Left lung (tissue), 10 donors: ENCODE measurements around the gene AUTS2. TPM values are rescaled to one million over a fixed set of nuclear protein-coding genes. Genes with fewer than 3 reads are reported as not detected.
"Not testable (repeated sequence)": the region's sequence is repeated elsewhere in the genome, so short reads cannot be mapped to it uniquely, and the experiment has no call there.

Experiments used
- ATAC-seq: fragments of 200-7000 bp; cut with Tn5 transposase; one replicate; pipeline ENCODE4 v1.9.1; 2020; ENCODE audit warnings: moderate library complexity
- DNase-seq, 4 donors: peaks; one replicate each; pipeline ENCODE4 v3.0.0-alpha.2; 2013 to 2020
- H3K27ac ChIP-seq, 2 donors: fragments of 200-600 bp; sonication (generic) in 1 of 2; one replicate each; pipeline versions ENCODE4 v1.5.0 to v1.8.0; 2020 to 2021
- H3K27me3 ChIP-seq, 2 donors: fragments of 200-600 bp; sonication (generic) in 1 of 2; one replicate each; pipeline versions ENCODE4 v1.5.0 to v1.8.0; 2020 to 2021
- H3K36me3 ChIP-seq, 2 donors: fragments of 200-600 bp; sonication (generic) in 1 of 2; one replicate each; pipeline versions ENCODE4 v1.5.0 to v1.8.0; 2020 to 2021
- H3K4me1 ChIP-seq, 2 donors: fragments of 200-600 bp; one replicate each; pipeline ENCODE4 v1.8.0; 2021
- H3K4me3 ChIP-seq, 2 donors: fragments of 200-600 bp; sonication (generic) in 1 of 2; one replicate each; pipeline versions ENCODE4 v1.5.0 to v1.8.0; 2020 to 2021; ENCODE audit warnings: mild to moderate bottlenecking in 1 of 2
- H3K9me3 ChIP-seq, 2 donors: fragments of 200-600 bp; sonication (generic) in 1 of 2; one replicate each; pipeline versions ENCODE4 v1.5.0 to v1.8.0; 2020 to 2021
- CTCF ChIP-seq, 2 donors: fragments of 200-600 bp; sonication (generic) in 1 of 2; IDR thresholded peaks; one replicate each; pipeline versions ENCODE4 v1.5.0 to v1.8.0; 2021; ENCODE audit warnings: antibody characterized with exemption in 2 of 2
- intact Hi-C, 2 donors: fragments of 100-400 bp; cut with DNase I; formaldehyde crosslinking; loops; one replicate each; pipeline versions ENCODE4 v1.11.2 to v1.14.2; 2022
- polyA plus RNA-seq, 6 donors: library from polyadenylated mRNA; unstranded; fragments of 120-200 nt; gene quantifications; one replicate each; pipeline ENCODE4 v1.2.1, GENCODE V29; 2013; ENCODE audit not compliant: insufficient read length in 6 of 6
- total RNA-seq, 2 donors: library from RNA; stranded (reverse); fragmentation: NEBNext Ultra II Directional; extraction: Animal tissue kit (Norgen Biotek cat#: 25700); gene quantifications; one replicate each; pipeline ENCODE4 v1.2.1, GENCODE V29; 2021
- donor health status: DM: no; HTN: yes; CAD: no.
- donor health status: DM: no; HTN: no; CAD: no.

Gene AUTS2
- total and polyA plus RNA-seq, 8 donors = 40.4 to 119 (median 103) TPM

GRCh38 chr7:70355198-70356020, 757.1 kb downstream of the AUTS2 start:
- TF ChIP-seq CTCF (IDR thresholded peaks at IDR 0.05) = no peak

GRCh38 chr7:70356085-70356786, 758.0 kb downstream of the AUTS2 start:
- DNase-seq (no peak), ATAC-seq (no peak)
- intact Hi-C loops = no loop called here
- no peak overlapping the region for H3K4me3 ChIP-seq
- H3K27ac ChIP-seq = no peak overlapping the region
- no peak for TF ChIP-seq CTCF (IDR thresholded peaks at IDR 0.05)
- no peaks in the 10 kb centered on the region for H3K36me3 ChIP-seq
- no peaks in the 10 kb centered on the region for H3K4me1 ChIP-seq
- no peaks in the 10 kb centered on the region for H3K9me3 ChIP-seq
- H3K27me3 ChIP-seq = no peaks in the 10 kb centered on the region

More at GRCh38 chr7:70355198-70356020, 757.1 kb downstream of the AUTS2 start:
- no peaks in the 10 kb centered on the region for H3K36me3 ChIP-seq
- no peaks in the 10 kb centered on the region for H3K27me3 ChIP-seq
- ATAC-seq = no peak
- no peaks in the 10 kb centered on the region for H3K4me1 ChIP-seq
- no peak for DNase-seq
- intact Hi-C loops = no loop called here
- no peak overlapping the region for H3K27ac ChIP-seq
- H3K4me3 ChIP-seq = no peak overlapping the region
- H3K9me3 ChIP-seq = no peaks in the 10 kb centered on the region

- ATAC-seq (no peak), DNase-seq (no peak)
- intact Hi-C loops = no loop called here
- no peak overlapping the region for H3K27ac ChIP-seq
- no peaks in the 10 kb centered on the region for H3K27me3 ChIP-seq
- H3K4me3 ChIP-seq = no peak overlapping the region
- no peaks in the 10 kb centered on the region for H3K9me3 ChIP-seq
- H3K36me3 ChIP-seq = no peaks in the 10 kb centered on the region
- TF ChIP-seq CTCF (IDR thresholded peaks at IDR 0.05) = no peak
- no peaks in the 10 kb centered on the region for H3K4me1 ChIP-seq
Measured at GRCh38 chr7:70356787-70357328, 758.6 kb downstream of the AUTS2 start.

GRCh38 chr7:70360557-70360956, 762.3 kb downstream of the AUTS2 start:
- H3K4me1 ChIP-seq = no peaks in the 10 kb centered on the region
- no peak for TF ChIP-seq CTCF (IDR thresholded peaks at IDR 0.05)
- H3K36me3 ChIP-seq = no peaks in the 10 kb centered on the region
- no peaks in the 10 kb centered on the region for H3K27me3 ChIP-seq
- H3K9me3 ChIP-seq = no peaks in the 10 kb centered on the region
- no peak overlapping the region for H3K4me3 ChIP-seq
- H3K27ac ChIP-seq = no peak overlapping the region
- intact Hi-C loops = no loop called here
- DNase-seq = no peak
- ATAC-seq = no peak

- ATAC-seq (no peak), DNase-seq (no peak)
- Histone ChIP-seq H3K27me3 (no peaks in the 10 kb centered on the region), H3K9me3 (no peaks in the 10 kb centered on the region), H3K27ac (no peak overlapping the region), H3K36me3 (no peaks in the 10 kb centered on the region), H3K4me1 (no peaks in the 10 kb centered on the region), H3K4me3 (no peak overlapping the region)
- intact Hi-C loops = no loop called here
- no peak for TF ChIP-seq CTCF (IDR thresholded peaks at IDR 0.05)
Measured at GRCh38 chr7:70361821-70362220, 763.5 kb downstream of the AUTS2 start.

- H3K4me1 ChIP-seq, H3K9me3 ChIP-seq, H3K27me3 ChIP-seq, intact Hi-C loops, DNase-seq, ATAC-seq, H3K27ac ChIP-seq, H3K4me3 ChIP-seq, H3K36me3 ChIP-seq: not testable (repeated sequence)
Measured at GRCh38 chr7:70364393-70364792, 766.1 kb downstream of the AUTS2 start.
